Hepatic stellate cell (primary cell): ENCODE results near the gene NOSTRIN.
"Not testable (repeated sequence)": the region's sequence is repeated elsewhere in the genome, so short reads cannot be mapped to it uniquely, and the experiment has no call there.

Experiments
- DNase-seq: peaks from one replicate; pipeline ENCODE4 v3.0.0; 2011; ENCODE audit warnings: low spot score

NOSTRIN gene

DNA sequence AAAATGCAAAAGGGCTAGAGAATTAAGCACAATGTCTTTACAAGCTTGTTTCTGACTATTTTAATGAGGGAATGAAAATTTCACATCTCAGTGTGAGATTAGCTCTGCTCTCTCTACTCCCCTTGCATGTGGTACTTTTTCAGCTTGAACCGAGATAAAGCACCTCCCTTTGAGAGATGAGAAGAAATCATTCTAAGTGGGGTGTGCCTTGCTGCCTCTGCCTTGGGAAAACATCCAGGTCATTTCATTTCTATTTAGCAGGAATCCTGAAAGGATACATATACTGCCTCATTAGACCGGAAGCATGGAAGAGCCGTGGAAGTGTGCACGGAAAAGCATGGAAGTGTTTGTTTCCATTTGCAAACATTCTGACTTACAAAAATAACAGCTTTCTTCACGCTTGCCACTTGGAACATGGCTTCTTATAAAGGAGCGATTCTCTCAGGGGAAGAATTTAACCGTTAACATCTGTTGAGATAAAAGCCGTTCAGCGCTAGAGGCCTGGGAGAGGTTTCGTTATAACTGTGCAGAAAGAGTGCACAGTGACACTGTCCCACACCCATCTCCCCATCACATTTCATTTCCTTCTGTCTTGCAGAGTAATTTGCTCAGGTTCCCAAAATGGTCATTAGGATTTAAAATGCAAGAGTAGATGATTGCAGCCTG, 16.7 kb downstream of the NOSTRIN start:
- DNase-seq: no peak

DNA sequence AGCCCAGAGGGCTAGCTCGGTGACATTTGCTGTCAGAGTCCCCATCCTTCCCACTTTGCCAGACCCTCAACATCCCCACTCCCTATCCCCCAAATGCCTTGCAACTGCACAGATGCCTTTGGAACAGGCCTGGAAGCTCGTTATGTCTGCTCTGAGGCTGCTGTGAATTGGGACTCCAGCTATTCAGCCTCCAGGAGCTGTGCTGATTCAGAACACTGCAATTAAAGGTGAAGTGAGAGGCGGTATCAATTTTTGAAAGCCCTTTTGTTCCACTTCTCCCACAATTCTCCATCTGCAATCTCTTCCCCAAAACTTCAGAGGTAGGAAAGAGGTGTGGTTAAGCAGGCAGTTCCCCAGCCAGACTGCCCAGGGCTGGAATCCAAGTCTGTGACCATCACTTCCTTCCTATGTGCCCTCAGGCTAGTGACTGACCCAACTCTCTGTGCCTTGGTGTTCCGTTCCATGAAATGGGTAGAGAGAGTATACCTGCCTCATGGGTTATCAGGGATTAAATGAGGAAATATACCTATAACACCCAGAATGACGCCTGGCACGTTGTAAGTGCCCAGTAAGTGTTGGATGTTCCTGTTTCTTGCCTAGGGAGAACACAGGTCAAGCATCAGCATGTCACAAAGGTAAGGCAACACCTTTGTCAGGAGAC, 17.5 kb downstream of the NOSTRIN start:
- no peak for DNase-seq

DNA sequence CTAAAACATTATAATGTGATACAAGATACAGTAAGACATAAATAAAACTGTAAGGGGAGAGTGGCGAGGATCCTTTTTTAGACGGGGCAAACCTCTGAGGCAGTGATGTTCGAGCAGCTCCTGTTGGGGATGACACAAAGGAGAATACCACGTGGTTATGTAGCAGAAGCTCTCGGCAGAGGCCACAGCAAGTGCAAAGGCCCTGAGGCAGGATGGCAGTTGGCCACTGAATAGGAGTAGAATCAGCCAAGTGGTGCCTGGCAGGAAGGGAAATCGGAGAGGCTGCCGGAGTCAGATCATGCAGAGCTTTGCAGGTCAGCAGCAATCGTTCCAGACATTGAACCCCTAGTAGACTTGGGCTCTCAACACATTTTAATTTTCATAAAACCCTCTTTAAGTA, 19.1 kb downstream of the NOSTRIN start:
- DNase-seq: no peak

DNA sequence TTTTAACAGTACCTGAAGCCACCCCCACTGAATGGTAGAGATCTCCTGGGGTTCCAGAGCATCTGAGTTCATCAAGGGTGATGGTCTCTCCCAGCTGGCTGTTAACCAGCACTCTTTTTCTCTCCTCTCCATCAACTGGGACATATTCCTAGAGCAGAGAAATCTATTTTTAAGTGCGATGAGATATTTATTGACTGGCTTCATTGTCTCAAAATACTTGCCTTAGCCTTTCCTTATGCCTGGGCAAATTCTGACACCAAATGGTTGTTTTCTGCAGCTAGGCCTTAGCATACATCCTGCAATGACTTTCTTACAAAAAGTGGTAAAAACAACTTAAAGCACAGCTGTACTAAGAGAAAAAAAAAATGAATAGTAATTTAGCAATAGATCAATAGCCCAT, 19.6 kb downstream of the NOSTRIN start:
- no peak for DNase-seq

DNA sequence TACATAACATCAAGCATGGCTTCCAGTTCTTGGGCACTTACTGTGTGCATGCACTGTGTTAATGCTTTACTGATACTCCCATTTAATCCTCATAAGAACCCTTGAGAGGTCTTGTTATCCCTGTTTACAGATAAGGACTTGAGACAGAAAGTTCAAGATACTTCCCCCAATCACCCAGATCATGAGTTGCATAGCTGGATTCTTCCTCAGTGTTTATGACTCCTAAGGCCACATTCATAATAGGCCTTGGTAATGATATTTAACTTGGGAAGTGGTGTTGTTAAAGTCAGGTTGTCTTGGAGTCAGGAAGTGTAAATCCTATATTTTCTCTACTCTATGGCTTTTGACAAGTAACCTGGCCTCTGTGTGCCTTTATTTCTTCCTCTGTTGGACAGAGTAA, 22.7 kb downstream of the NOSTRIN start:
- DNase-seq: no peak

DNA sequence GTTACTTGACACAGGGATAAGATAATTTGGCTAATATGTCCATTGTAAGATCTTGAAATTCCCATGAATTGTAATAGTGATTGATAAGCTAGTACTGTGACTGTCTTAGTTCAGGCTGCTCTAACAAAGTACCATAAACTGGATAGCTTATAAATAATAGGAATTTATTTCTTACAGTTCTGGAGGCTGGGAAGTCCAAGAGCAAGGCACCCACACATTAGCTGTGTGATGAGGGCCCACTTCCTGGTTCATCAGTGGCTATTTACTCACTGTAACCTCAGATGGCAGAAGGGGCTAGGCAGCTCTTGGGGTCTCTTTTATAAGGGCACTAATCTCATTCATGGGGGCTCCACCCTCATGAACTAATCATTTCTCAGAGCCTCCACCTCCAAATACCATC, 28.5 kb downstream of the NOSTRIN start:
- DNase-seq: no peak

DNA sequence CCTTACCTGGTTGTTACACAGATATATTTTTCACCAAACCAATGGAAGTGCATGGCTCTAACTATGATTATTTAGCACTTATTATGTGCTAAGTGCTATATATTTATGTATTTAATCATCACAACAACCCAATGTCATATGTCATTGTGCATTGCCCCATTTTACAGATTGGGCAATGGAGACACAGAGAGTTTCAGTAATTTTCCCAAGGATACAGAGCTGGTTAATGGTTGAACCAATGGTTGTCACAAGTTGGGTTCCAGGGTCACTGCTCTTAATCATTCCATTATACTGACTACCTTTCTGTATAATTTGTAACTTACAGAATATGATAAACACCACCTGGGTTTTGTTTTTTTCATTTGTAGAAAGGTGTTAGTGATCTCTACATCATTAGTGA, 29.2 kb downstream of the NOSTRIN start:
- no peak for DNase-seq

DNA sequence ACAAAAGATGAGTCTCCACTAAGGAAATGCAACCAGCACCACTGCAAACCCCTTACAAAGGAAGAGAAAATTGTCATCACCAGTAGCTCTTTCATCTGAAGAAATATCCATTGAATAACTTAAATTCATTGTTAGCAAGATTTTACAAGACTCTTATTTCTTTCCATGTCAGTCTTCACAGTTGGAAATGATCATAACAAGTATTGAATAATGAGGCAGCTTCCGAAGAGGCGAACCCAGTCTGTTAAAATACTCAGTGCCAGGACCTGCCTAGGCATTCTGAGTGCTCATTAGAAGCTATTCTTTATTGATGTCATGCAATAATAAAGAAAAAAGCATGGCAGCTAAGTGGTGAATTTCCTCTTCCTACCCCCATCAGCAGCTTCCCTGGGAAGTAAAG, 33.5 kb downstream of the NOSTRIN start:
- no peak for DNase-seq

DNA sequence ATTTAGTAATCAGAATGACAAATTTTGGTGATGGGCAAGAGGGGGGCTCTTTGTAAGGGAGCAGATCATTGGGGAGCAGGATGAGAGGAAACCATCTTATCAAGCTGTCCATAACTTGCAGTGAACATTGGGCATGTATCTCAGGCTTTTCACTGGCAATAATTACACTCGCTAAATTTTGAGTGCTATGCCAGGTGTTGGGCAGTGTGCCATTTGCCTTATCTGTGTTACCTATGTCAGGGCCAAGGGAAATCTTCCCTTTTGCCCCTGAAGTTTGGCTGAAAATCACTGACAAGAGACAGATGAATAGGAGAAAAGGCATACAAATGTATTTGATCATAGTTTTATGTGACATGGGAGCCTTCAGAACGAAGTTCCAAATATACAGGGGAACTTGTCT, 39.0 kb downstream of the NOSTRIN start:
- no peak for DNase-seq

DNA sequence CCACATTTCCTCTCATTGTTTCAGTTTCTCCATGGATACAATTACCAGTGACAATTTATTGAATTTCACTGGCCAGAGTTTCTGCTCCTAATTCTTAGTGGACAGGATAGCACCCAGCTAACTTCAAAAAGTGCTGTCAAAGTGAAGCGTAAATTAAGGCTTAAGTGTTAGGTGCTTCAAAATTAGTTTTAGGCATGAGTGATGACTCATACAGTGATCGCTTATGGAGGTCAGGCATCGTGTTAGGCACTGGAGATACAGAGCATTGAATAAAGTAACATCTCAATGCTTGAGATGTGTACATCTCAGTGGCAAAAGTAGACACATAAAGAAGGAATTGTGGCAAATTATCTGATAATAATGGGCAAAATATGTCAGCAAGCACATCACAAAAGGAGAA, 40.8 kb downstream of the NOSTRIN start:
- no peak for DNase-seq

DNA sequence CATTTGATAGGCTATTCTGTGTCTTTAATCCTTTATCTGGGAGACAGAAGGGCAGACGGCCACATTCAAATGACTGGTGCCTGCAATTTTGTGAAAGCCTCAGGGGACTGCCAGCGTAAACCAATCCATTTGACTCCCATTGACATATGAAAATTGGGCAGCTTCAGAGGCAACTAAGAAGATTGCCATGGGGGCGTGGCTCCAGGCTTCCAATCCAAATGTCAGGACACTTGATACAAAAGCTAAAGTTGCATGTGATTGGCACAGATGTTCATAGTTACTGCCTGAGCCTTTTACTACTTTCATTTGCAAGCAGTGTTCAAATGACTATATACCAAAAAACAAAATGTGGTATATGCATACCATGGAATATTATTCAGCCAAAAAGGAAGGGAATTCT, 45.8 kb downstream of the NOSTRIN start:
- no peak for DNase-seq

DNA sequence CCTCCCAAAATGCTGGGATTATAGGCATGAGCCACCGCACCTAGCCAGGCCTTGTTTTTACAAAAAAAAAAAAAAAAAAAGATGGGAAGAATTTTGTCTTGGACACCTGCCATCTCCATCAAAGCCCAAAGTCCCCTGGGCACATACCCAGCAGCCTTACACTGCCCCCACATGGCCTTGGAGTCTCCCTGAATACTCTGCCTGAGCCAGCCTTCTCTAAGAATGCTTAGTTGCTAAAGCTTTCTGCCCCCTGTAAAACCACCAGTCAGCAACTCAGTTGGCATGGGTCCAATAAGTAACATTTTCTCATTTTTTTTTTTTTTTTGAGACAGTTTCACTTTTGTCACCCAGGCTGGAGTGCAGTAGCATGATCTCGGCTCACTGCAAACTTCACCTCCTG, 47.2 kb downstream of the NOSTRIN start:
- DNase-seq: peak; percentile 29

DNA sequence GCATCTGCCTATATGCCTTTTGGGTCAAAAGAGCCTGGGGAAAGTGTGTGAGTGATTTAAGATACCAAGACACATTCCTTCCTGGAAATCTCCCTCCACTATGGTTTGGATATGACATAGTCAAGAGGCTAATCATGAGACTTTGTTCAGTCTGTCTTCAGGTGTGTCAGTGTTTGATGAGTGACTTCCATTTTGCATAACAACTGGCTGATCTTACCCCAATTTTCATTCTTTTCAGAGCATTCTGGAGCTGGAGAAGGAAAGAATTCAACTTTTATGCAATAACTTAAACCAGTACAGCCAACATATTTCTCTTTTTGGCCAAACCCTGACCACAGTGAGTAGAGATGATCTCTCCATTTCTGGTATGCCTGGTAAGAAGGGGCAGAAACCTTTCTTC, 48.4 kb downstream of the NOSTRIN start:
- DNase-seq: no peak

DNA sequence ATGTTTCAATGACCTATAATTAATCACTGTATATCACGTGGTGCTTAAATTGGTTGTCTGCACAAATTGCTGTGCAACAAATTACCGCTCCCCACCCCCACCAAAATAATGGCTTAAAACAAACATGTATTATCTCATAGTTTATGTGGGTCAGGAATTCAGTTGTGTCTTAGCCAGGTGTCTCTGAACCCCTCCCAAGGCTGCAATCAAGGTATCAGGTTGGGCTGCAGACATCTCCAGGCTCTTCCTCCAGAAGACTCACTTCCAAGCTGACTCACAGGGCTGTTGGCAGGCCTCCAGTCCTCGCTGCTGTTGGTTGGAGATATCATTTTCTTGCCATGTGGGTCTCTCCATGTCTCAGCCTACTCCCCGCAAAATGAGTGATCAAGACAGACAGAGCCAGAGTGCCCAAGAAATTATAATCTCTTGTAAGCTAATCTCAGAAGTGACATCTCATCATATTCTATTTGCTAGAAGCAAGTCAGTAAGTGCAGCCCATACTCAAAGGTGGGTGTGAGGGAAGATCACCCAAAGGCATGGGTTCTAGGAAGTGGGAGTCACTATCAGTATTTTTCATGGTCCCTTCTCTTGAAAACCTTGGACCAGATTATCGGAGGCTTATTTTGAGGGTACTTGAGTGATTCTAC, 49.4 kb downstream of the NOSTRIN start:
- DNase-seq: peak; percentile 13

DNA sequence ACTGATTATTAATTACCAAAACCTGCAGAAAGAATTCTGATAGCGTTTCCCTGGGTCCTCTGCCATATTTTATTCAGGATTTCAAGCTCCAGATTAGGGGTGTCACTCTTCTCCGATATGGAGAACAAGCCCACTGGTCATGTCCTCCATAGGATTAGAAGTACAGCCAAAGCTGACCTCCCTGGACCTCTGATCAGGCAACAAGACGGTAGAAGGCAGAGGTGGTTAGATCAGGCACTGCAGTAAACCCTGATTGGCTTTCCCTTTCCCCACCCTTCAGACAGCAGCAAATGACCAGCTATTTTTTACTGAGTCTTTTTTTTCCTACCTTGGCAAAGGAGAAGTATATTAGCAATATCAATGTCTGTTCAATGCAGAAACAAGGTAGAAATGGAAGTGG, 50.0 kb downstream of the NOSTRIN start:
- no peak for DNase-seq

DNA sequence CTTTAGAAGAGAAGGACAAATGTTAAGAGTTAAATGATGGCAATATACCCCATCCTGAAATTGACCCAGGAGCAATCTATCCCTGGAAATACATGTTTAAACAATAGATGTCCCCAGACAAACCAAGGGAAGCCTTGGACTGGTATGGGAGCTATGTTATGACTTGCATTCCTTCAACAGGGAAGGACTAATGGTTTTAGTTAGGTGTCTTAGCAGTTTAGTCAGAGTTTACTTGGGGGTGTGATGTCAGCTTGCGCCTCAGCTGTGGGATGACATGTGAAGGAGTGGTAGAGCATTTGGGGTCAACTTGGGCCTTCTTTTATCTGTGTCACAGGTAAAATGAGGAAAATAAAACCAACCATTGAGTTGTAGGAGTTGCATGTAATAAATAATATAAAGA, 51.0 kb downstream of the NOSTRIN start:
- DNase-seq: no peak

DNA sequence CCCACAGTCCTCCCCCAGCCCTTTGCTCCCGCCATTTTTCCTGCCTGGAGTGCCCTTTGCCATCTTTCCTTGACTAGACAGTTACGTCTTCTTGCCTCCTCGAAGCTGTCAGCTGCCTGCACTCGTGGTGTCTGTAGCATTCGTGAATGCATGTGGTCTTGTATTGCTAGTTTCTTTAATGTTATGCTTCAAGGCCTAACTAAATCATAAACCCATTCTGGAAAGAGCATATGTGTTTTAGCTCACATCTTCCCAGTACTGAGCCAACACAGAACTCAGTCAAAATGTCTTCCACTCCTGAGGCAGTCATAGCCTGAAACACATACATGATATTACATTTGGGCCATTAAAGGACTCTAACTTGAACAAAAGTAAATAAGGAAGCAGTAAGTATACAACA, 52.2 kb downstream of the NOSTRIN start:
- DNase-seq: no peak

DNA sequence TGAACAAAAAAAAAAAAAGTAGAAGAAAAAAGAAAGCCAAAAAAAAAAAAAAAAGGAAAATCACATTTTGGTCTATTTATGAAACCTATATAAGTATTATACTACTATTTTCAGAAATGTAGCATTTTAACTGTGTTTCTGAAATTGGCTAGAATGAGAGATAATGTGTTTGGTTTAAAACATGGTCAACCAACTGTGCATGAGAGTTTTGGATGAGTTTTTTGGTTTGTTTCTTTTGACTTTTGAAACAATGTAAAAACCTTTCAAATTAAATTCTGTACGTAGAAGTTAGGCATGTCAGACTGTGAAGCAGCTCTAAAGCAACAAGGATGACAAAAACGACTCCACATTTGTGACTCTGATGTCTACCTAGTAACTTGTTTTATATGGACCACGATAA, 53.2 kb downstream of the NOSTRIN start:
- DNase-seq: no peak

DNA sequence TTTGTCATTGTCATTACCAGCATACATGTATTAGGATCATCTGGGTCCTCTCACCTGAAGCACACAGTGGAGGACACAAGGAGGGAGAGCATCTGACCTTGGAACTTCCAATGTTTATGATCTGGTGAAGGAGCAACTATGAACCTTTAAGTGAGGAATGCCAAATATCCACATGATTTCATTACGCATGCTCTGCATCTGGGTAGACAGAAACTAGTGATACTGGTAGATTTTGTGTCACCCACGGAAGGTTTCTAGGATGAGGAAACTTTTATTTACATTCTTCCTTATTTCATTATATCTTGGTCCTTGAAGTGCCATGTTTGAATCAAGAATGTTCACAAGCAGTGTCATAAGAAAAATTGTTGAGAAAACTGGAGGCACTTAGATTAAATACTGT, 55.7 kb downstream of the NOSTRIN start:
- no peak for DNase-seq

DNA sequence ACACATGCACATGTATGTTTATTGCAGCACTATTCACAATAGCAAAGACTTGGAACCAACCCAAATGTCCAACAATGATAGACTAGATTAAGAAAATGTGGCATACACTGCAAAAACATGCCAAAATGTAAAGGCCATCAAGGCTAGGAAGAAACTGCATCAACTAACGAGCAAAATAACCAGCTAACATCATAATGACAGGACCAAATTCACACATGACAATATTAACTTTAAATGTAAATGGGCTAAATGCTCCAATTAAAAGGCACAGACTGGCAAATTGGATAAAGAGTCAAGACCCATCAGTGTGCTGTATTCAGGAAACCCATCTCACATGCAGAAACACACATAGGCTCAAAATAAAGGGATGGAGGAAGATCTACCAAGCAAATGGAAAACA, 64.7 kb downstream of the NOSTRIN start:
- not testable (repeated sequence) for DNase-seq

DNA sequence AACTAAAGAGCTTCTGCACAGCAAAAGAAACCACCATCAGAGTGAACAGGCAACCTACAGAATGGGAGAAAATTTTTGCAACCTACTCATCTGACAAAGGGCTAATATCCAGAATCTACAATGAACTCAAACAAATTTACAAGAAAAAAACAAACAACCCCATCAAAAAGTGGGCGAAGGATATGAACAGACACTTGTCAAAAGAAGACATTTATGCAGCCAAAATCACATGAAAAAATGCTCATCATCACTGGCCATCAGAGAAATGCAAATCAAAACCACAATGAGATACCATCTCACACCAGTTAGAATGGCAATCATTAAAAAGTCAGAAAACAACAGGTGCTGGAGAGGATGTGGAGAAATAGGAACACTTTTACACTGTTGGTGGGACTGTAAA, 67.9 kb downstream of the NOSTRIN start:
- not testable (repeated sequence) for DNase-seq

DNA sequence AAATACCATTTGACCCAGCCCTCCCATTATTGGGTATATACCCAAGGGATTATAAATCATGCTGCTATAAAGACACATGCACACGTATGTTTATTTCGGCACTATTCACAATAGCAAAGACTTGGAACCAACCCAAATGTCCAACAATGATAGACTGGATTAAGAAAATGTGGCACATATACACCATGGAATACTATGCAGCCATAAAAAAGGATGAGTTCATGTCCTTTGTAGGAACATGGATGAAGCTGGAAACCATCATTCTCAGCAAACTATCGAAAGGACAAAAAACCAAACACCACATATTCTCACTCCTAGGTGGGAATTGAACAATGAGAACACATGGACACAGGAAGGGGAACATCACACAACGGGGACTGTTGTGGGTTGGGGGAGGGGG, 68.4 kb downstream of the NOSTRIN start:
- DNase-seq: not testable (repeated sequence)

DNA sequence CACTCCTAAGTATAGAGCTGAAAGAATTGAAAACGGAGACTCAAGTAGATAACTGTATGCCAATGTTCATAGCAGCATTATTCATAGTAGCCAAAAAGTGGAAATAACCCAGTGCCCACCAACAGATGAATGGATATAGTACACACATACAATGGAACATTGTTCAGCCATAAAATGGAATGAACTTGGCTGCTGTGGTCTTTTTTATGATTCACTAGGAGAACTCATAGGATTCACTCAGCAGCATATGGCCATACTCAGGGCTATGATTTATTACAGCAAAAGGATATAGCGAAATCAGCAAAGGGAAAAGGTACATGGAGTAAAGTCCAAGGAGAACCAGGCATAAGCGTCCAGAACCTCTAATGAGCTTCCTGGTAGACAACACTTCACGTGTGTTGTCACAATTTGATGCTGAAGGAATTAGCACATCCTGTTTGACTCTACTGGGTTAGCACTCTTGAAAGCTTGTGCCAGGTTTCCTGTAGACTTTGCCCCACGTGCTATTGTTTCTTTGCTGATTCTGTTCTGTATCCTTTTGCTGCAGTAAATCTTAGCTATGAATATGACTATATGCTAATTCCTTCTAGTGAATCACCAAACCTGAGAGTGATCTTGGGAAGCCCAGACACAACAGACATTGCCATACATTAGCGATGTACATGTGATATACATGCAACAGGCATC, 72.1 kb downstream of the NOSTRIN start:
- no peak for DNase-seq
